GM18508 (cell line): Measurements from ENCODE around the gene HLA-DQB2.
"Not testable (repeated sequence)": the region's sequence is repeated elsewhere in the genome, so short reads cannot be mapped to it uniquely, and the experiment has no call there.

Source experiments
- ATAC-seq: cut with Tn5 transposase; IDR thresholded peaks from one replicate; pipeline ENCODE4 v1.9.1; 2021; ENCODE audit warnings: moderate number of reproducible peaks; ENCODE audit not compliant: insufficient read depth, unreplicated experiment

Gene HLA-DQB2

DNA sequence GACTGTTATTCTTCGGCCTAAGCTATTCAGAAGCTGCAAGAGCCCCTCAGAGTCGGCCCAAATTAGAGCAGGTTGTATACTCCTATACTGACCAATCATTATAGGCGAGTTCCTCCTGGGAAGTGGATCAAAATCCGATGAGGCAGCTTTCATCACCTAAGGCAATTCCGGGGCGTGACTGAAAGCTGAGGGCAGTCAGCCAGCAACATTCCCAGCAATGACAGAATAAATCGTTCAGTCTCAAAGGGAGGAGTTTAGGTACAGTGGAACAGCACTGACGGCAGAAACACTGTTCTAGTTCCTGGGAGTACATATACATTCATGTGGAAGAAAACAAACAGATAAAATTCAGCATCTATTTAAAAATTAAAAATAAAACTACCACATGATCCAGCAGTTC lies 10.8 kb downstream of the HLA-DQB2 start:
- no peak for ATAC-seq

DNA sequence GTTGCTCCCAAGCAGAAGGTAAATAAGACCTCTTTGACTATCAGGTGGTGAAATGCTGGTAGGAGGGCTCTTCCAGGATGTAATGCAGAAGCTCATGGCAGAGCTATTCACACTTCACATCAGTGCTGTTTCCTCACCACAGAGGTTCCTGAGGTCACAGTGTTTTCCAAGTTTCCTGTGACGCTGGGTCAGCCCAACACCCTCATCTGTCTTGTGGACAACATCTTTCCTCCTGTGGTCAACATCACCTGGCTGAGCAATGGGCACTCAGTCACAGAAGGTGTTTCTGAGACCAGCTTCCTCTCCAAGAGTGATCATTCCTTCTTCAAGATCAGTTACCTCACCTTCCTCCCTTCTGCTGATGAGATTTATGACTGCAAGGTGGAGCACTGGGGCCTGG lies 17.7 kb downstream of the HLA-DQB2 start:
- ATAC-seq: not testable (repeated sequence)

DNA sequence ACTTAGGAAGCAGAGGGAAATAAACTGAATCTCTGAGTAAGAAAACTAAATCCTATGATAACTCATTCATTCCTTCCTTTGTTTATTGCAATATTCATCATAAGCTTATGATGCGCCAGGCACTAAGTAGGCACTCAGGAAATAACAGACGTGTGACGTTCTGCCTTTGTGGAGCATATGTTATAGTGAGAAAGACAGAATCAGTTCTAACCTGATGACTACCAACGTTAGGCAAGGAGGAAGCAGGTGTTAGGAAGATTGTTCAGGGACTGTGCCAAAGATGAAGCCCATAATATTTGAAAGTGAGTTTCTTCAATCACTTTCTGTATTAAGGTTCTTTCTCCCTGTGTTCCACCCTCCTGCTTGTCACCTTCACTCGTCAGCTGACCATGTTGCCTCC lies 18.6 kb downstream of the HLA-DQB2 start:
- ATAC-seq: no peak

DNA sequence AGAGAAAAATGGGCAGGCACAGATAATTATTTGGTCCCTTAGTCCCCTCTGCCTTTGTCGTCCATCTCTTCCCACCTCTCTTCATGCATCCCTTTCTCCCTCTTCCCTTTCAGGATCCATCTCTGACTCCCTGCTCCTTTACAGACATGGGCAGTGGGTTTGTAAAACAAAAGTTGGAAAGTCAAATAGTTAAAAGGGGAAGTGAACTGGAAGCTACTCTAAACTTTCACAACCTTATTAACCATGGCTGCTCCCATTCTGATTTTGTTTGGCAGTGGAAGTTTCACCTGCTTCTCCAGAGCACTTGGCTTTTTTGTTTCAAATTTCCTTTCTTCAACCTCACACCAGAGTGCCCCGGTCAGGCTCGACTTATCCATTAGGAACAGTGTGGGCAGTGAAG lies 21.0 kb downstream of the HLA-DQB2 start:
- ATAC-seq: no peak

DNA sequence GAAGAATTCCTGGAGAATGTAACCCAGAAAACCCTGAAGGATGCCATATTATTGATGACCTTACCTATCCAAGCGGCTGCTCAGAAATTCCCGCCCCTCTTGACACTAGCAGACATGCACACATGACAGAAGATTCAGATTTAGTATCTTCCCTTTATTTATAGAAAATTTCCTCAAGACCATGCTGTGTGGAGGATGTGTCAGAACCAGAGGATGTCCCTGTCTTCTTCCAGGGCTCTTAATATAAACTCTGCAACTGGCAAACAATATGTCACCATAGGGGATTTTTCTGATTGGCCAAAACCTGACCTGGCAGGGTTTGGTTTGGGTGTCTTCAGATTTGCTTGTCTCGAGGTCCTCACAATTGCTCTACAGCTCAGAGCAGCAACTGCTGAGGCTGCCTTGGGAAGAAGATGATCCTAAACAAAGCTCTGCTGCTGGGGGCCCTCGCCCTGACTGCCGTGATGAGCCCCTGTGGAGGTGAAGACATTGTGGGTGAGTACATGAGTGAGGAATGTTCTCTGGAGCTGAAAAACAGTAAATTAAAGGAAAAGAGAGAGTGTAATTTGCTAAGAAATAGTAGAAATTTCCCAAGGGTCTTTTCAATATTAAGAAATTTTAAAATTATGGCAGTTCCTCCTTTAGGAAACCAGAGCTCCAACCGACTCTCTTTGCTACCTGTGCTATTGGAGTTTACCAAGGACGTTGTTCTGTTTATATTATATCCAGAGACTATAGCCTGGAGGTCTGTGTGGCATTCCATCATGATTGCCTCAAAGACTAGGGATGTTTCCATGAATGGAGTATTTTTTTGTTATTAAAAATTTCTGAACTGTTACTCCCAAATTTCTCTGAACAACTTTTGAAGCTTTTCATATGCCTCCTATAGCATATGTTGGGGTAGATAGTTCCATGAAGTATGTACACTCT lies 22.0 kb downstream of the HLA-DQB2 start, which contains the start of gene HLA-DQA2:
Gene HLA-DQA2, plus strand, starts transcription at position 361 of the 930 bp plus-strand sequence. Its CDS starts 53 bp downstream, at position 414.
- ATAC-seq: no peak

DNA sequence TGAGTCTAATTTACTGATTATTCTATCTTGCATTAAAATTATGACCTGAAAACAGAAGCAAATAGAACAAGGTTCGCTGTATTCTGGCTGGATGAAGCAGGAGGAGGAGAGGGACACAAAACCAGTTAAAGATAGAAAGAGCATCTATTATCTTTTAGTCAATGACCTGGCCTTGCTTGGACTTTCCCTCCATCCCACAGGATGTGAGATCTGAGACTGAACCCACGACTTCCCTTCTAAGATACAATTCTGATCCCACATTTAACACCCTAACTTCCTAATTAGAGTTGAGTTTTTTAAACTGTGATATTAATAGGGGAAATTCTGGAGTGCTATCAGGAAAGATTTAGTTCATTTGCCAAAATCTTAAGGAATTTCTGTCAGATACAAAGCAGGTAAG lies 25.2 kb downstream of the HLA-DQB2 start:
- ATAC-seq: no peak

DNA sequence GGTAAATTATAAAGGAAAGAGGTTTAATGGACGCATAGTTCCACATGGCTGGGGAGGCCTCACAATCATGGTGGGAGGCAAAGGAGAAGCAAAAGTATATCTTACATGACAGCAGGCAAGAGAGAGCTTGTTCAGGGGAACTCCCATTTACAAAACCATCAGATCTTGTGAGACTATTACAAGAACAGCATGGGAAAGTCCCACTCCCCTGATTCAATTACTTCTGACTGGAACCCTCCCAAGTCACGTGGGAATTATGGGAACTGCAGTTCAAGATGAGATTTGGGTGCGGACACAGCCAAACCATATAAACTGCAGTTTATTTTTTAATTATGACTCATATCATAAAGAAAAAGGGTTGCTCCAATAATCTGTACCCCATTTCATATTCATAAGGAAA lies 44.5 kb downstream of the HLA-DQB2 start:
- no peak for ATAC-seq

DNA sequence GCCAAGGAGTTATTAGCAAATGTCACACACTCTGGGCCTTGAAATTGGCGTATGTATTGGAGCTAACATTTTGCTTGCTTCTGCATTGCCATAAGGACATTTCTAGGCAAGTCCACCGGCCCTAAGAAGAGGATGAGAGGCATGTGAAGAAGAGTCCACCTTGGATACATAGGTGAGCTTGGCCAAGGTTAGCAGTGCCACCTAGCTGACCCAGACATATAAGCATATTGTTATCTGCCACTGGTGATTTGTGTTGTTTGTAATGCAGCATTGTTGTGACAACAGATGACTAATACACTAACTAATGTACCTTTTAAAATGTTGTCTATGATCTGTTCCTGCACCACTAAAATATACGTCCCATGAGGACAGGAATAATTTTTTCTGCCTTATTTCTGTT lies 46.9 kb downstream of the HLA-DQB2 start:
- no peak for ATAC-seq

DNA sequence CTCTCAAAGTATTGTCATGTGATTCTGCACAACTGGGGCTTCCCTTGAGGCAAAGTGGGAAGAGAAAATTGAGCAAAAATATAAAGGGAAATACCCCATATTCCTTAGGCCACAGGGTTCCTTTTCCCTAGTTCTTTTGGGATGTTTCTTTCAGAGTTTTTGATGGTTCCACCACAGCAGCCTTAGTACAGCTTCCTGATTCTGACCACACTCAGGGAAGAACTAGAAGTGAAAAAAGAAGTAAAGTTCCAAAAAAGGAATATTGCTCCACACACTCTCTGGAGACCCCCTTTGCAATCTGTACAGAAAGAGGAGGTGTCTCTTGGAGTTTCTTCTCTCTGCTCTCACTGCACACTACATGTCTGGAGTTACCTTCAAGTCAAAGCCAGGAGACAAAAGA lies 50.1 kb downstream of the HLA-DQB2 start:
- no peak for ATAC-seq

DNA sequence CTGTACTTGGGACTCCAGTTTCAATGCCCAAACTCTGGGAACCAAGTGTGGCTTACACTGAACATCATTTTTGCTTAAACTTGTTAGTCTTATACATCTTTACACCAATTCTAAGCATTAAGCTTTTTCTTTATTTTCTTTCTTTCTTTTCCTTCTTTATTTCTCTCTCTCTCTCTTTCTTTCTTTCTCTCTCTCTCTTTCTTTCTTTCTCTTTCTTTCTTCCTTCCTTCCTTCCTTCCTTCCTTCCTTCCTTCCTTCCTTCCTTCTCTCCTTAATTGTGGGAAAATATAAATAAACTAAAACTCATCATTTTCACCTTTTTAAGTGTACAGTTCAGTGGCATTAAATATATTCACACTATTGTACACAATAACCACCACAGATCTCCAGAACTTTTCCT lies 53.7 kb downstream of the HLA-DQB2 start:
- ATAC-seq: no peak
